GM19324 (cell line): ENCODE results near the gene PEA15.

Experiments
- ATAC-seq: cut with Tn5 transposase; IDR thresholded peaks from one replicate; pipeline ENCODE4 v1.9.1; 2021; ENCODE audit warnings: mild to moderate bottlenecking, moderate library complexity; ENCODE audit not compliant: unreplicated experiment, low FRiP score

Gene PEA15

GRCh38 chr1:160178731-160179130, 26.5 kb upstream of the PEA15 start:
- no peak for ATAC-seq

GRCh38 chr1:160179336-160179735, 25.8 kb upstream of the PEA15 start:
- no peak for ATAC-seq

- no peak for ATAC-seq
Measured at GRCh38 chr1:160186246-160186645, 18.9 kb upstream of the PEA15 start.

GRCh38 chr1:160186729-160187128, 18.5 kb upstream of the PEA15 start:
- no peak for ATAC-seq

- ATAC-seq, result no peak
Measured at GRCh38 chr1:160187407-160187806, 17.8 kb upstream of the PEA15 start.

- ATAC-seq, result no peak
Measured at GRCh38 chr1:160188341-160188740, 16.8 kb upstream of the PEA15 start.

- ATAC-seq, result no peak
Measured at GRCh38 chr1:160189649-160190625, 15.2 kb upstream of the PEA15 start, which contains the start of gene CASQ1. Gene CASQ1 (plus strand): TSS chr1:160190575. CDS start chr1:160190752, 177 bp downstream.

GRCh38 chr1:160191756-160192155, 13.4 kb upstream of the PEA15 start:
- no peak for ATAC-seq

- no peak for ATAC-seq
Measured at GRCh38 chr1:160192234-160192633, 12.9 kb upstream of the PEA15 start.

- ATAC-seq, result no peak
Measured at GRCh38 chr1:160193091-160193819, 11.9 kb upstream of the PEA15 start.

- no peak for ATAC-seq
Measured at GRCh38 chr1:160193832-160194736, 11.1 kb upstream of the PEA15 start.

GRCh38 chr1:160194737-160195059, 10.5 kb upstream of the PEA15 start:
- no peak for ATAC-seq

GRCh38 chr1:160196143-160196542, 9.0 kb upstream of the PEA15 start:
- no peak for ATAC-seq

GRCh38 chr1:160197231-160197630, 8.0 kb upstream of the PEA15 start:
- ATAC-seq, result no peak

- no peak for ATAC-seq
Measured at GRCh38 chr1:160200786-160201185, 4.4 kb upstream of the PEA15 start.

- ATAC-seq, result peak; percentile 59
Measured at GRCh38 chr1:160204526-160205241, 500 bp upstream of the PEA15 start.

- ATAC-seq, result no peak
Measured at GRCh38 chr1:160206036-160206389, 829 bp downstream of the PEA15 start.

GRCh38 chr1:160206421-160207117, 1.4 kb downstream of the PEA15 start:
- ATAC-seq, result no peak

- no peak for ATAC-seq
Measured at GRCh38 chr1:160207118-160207650, 2.0 kb downstream of the PEA15 start.
